HCT116 (cell line): ENCODE measurements around the gene RPL37A. TPM values are rescaled to one million over a fixed set of nuclear protein-coding genes. Genes with fewer than 3 reads are reported as not detected.

Experiments used
- ATAC-seq: fragments of 200-7000 bp; cut with Tn5 transposase; 2 replicates; pipeline ENCODE4 v1.9.1; 2020; ENCODE audit warnings: mild to moderate bottlenecking, moderate library complexity
- Bru-seq: library from RNA; stranded (reverse); fragments of 400-500 nt; gene quantifications from one replicate; lab custom pipeline; 2021; lab: Mats Ljungman, UMichigan
- BruChase-seq, 2 experiments: library from RNA; stranded (reverse); fragments of 400-500 nt; gene quantifications; one replicate each; lab custom pipeline; 2021; lab: Mats Ljungman, UMichigan
- BruUV-seq: library from RNA; stranded (reverse); fragments of 400-500 nt; replicated peaks from 2 replicates; lab custom pipeline; 2021; lab: Mats Ljungman, UMichigan
- CTCF ChIA-PET: fragments of 300-600 bp; sonication (Branson Sonifier 250); formaldehyde crosslinking; loops from one replicate; lab custom pipeline; 2021; ENCODE audit warnings: antibody characterized with exemption; lab: Charles Lee
- POLR2A ChIA-PET: fragments of 300-600, 350-600 bp; sonication (Branson Sonifier 250); formaldehyde crosslinking; loops from one replicate; lab custom pipeline; 2021; ENCODE audit warnings: antibody characterized with exemption; lab: Charles Lee
- RAD21 ChIA-PET, 2 experiments: fragments of 300-600 bp; sonication (Branson Sonifier 250); formaldehyde crosslinking; loops; one replicate each; lab custom pipeline; 2023; ENCODE audit warnings: low total read pairs in 2 of 2; ENCODE audit not compliant: uncharacterized antibody in 2 of 2, unreplicated experiment in 2 of 2, low non-redundant PET in 1 of 2; lab: Charles Lee
- DNase-seq: peaks from one replicate; pipeline ENCODE4 v3.0.0-alpha.2; 2010; ENCODE audit warnings: low read depth, low spot score
- H2AFZ ChIP-seq: fragments of 200-600 bp; shearing (Covaris generic), sonication (generic); 2 replicates; pipeline ENCODE4 v1.6.1; 2017; ENCODE audit warnings: low read depth, mixed run types, mixed read lengths, antibody characterized with exemption, low read length; ENCODE audit not compliant: poor library complexity, severe bottlenecking
- H3K27ac ChIP-seq: 2 replicates; pipeline ENCODE4 v1.5.1; 2012; ENCODE audit warnings: low read depth, low read length
- H3K27me3 ChIP-seq: fragments of 200-600 bp; sonication (generic); 2 replicates; pipeline ENCODE4 v1.6.1; 2016; ENCODE audit warnings: mixed run types, low read length, mixed read lengths; ENCODE audit not compliant: insufficient read depth
- H3K36me3 ChIP-seq, 2 experiments: fragments of 200-500 bp in 1 of 2; fragments of 200-600 bp in 1 of 2; sonication (Bioruptor generic) in 1 of 2; sonication (generic) in 1 of 2; 2 replicates each; pipeline versions ENCODE4 v1.5.1 to v1.6.1; 2014 to 2016; ENCODE audit warnings: low read length in 2 of 2, inconsistent platforms in 1 of 2, mixed read lengths in 1 of 2, mixed run types in 1 of 2; ENCODE audit not compliant: insufficient read depth in 2 of 2, control insufficient read depth in 1 of 2
- H3K4me1 ChIP-seq, 2 experiments: fragments of 200-600 bp in 1 of 2; sonication (generic) in 1 of 2; 2 replicates each; pipeline versions ENCODE4 v1.5.1 to v1.6.1; 2012 to 2017; ENCODE audit warnings: low read length in 2 of 2, inconsistent platforms in 1 of 2, mild to moderate bottlenecking in 1 of 2, mixed read lengths in 1 of 2, mixed run types in 1 of 2, moderate library complexity in 1 of 2; ENCODE audit not compliant: insufficient read depth in 2 of 2, control insufficient read depth in 1 of 2
- H3K4me2 ChIP-seq: fragments of 200-600 bp; sonication (generic); 2 replicates; pipeline ENCODE4 v1.6.1; 2017; ENCODE audit warnings: mixed run types, low read length, mixed read lengths
- H3K4me3 ChIP-seq, 2 experiments: fragments of 200-600 bp in 1 of 2; sonication (generic) in 1 of 2; replicated peaks in 1 of 2; 2 replicates each; pipeline ENCODE4 v1.5.1; 2011 to 2016; ENCODE audit warnings: low read length in 2 of 2, control low read depth in 1 of 2, low read depth in 1 of 2, mild to moderate bottlenecking in 1 of 2, mixed read lengths in 1 of 2, mixed run types in 1 of 2
- H3K79me2 ChIP-seq: fragments of 200-600 bp; sonication (generic); 2 replicates; pipeline ENCODE4 v1.6.1; 2017; ENCODE audit warnings: mild to moderate bottlenecking, mixed run types, low read length, moderate library complexity, mixed read lengths; ENCODE audit not compliant: insufficient read depth
- H3K9ac ChIP-seq: fragments of 200-600 bp; sonication (generic); 2 replicates; pipeline ENCODE4 v1.6.1; 2016; ENCODE audit warnings: low read length, mixed read lengths
- H3K9me2 ChIP-seq: fragments of 200-600 bp; sonication (generic), shearing (Covaris generic); 2 replicates; pipeline ENCODE4 v1.6.1; 2017; ENCODE audit warnings: mixed run types, mild to moderate bottlenecking, moderate library complexity; ENCODE audit not compliant: insufficient read depth
- H3K9me3 ChIP-seq, 2 experiments: fragments of 200-500 bp in 1 of 2; fragments of 200-600 bp in 1 of 2; sonication (Bioruptor generic) in 1 of 2; sonication (generic) in 1 of 2; 2 replicates each; pipeline ENCODE4 v1.6.1; 2014 to 2017; ENCODE audit warnings: low read length in 2 of 2, mixed read lengths in 2 of 2, inconsistent platforms in 1 of 2, low read depth in 1 of 2, mild to moderate bottlenecking in 1 of 2, mixed run types in 1 of 2, moderate library complexity in 1 of 2; ENCODE audit not compliant: control insufficient read depth in 1 of 2, insufficient read depth in 1 of 2
- H4K20me1 ChIP-seq: fragments of 200-600 bp; sonication (generic), shearing (Covaris generic); 2 replicates; pipeline ENCODE4 v1.6.1; 2017; ENCODE audit warnings: mixed run types, mild to moderate bottlenecking, moderate library complexity; ENCODE audit not compliant: insufficient read depth
- CBX3 ChIP-seq: IDR thresholded peaks from 2 replicates; pipeline ENCODE4 v1.6.1; 2012; ENCODE audit warnings: low read depth
- CTCF ChIP-seq, 3 experiments: fragments of 200-600 bp in 1 of 3; sonication (generic) in 1 of 3; IDR thresholded peaks in 2 of 3; conservative IDR thresholded peaks in 1 of 3; 2 replicates each; pipeline ENCODE4 v1.5.1; 2012 to 2017; ENCODE audit warnings: low read depth in 2 of 3, low read length in 2 of 3, antibody characterized with exemption in 1 of 3, borderline replicate concordance in 1 of 3, control low read depth in 1 of 3, mild to moderate bottlenecking in 1 of 3, mixed read lengths in 1 of 3, mixed run types in 1 of 3, moderate library complexity in 1 of 3; ENCODE audit not compliant: insufficient read depth in 1 of 3
- EGR1 ChIP-seq: IDR thresholded peaks from 2 replicates; pipeline ENCODE4 v1.6.1; 2012; ENCODE audit warnings: low read depth
- ELF1 ChIP-seq: IDR thresholded peaks from 2 replicates; pipeline ENCODE4 v1.6.1; 2012; ENCODE audit warnings: low read depth, borderline replicate concordance
- EZH2phosphoT487 ChIP-seq: fragments of 200-600 bp; IDR thresholded peaks from 2 replicates; pipeline ENCODE4 v1.6.1; 2018; ENCODE audit warnings: antibody characterized with exemption, borderline replicate concordance
- MAX ChIP-seq: IDR thresholded peaks from 2 replicates; pipeline ENCODE4 v1.6.1; 2012
- POLR2A ChIP-seq: IDR thresholded peaks from 2 replicates; pipeline ENCODE4 v1.7.0; 2011; ENCODE audit warnings: borderline replicate concordance; ENCODE audit not compliant: insufficient read depth, insufficient read length; ENCODE audit errors: extremely low read depth
- POLR2AphosphoS5 ChIP-seq: IDR thresholded peaks from 2 replicates; pipeline ENCODE4 v1.6.1; 2011; ENCODE audit warnings: mild to moderate bottlenecking, low read depth, low read length, moderate library complexity
- RAD21 ChIP-seq: IDR thresholded peaks from 2 replicates; pipeline ENCODE4 v1.6.1; 2012; ENCODE audit warnings: low read depth, mild to moderate bottlenecking
- SIN3A ChIP-seq: IDR thresholded peaks from 2 replicates; pipeline ENCODE4 v1.6.1; 2012; ENCODE audit warnings: low read depth
- SP1 ChIP-seq: IDR thresholded peaks from 2 replicates; pipeline ENCODE4 v1.6.1; 2012; ENCODE audit warnings: low read depth
- TCF7L2 ChIP-seq: IDR thresholded peaks from 2 replicates; pipeline ENCODE4 v1.7.0; 2011; ENCODE audit warnings: borderline replicate concordance, inconsistent platforms; ENCODE audit not compliant: insufficient read depth, insufficient read length; ENCODE audit errors: extremely low read depth
- YY1 ChIP-seq: IDR thresholded peaks from 2 replicates; pipeline ENCODE4 v1.6.1; 2011; ENCODE audit warnings: low read length, low read depth, moderate library complexity, mild to moderate bottlenecking; ENCODE audit not compliant: insufficient replicate concordance; ENCODE audit errors: extremely low read depth
- ZBTB33 ChIP-seq: IDR thresholded peaks from 2 replicates; pipeline ENCODE4 v1.6.1; 2011; ENCODE audit warnings: mild to moderate bottlenecking, low read length, moderate library complexity; ENCODE audit not compliant: insufficient replicate concordance; ENCODE audit errors: extremely low read depth
- ZFX ChIP-seq: fragments of 450-650 bp; IDR thresholded peaks from 2 replicates; pipeline ENCODE4 v1.6.1; 2017
- intact Hi-C: fragments of 100-400 bp; cut with micrococcal nuclease; formaldehyde crosslinking; loops from 2 replicates; pipeline ENCODE4 v1.10.0; 2022
- long read RNA-seq: library from polyadenylated mRNA; unstranded; transcript quantifications from one replicate; pipeline ENCODE4 v2.0.0, GENCODE V29; 2021; ENCODE audit not compliant: unreplicated experiment
- polyA plus RNA-seq: library from polyadenylated mRNA; unstranded; fragments of >200 nt; gene quantifications from 2 replicates; pipeline ENCODE4 v1.2.1, GENCODE V29; 2012; ENCODE audit warnings: missing spikeins
- total RNA-seq: library from RNA; stranded (reverse); gene quantifications from one replicate; pipeline ENCODE4 v1.2.1, GENCODE V29; 2021; ENCODE audit not compliant: unreplicated experiment

Gene RPL37A
- total RNA-seq (3,018 TPM), Bru-seq, nascent RNA (percentile 89 among the genes with signal in this experiment), BruChase-seq, experiment 1, labeled RNA remaining after a 6-hour chase (percentile 93 among the genes with signal in this experiment), BruChase-seq, experiment 2, labeled RNA remaining after a 2-hour chase (percentile 92 among the genes with signal in this experiment)
- 6,486 and 7,095 TPM in 2 replicates for polyA plus RNA-seq
- long read RNA-seq, transcript RPL37A-201 (3 exons, 742 nt): minor isoform, 76 of 842 reads
- long read RNA-seq, transcript RPL37A-210 (4 exons, 3,647 nt): major isoform, 312 of 842 reads
- long read RNA-seq, partial matches to known transcripts: 446 of 842 reads
- long read RNA-seq, other reads (novel, unspliced or antisense): 3 of 842 reads

GRCh38 chr2:216498379-216499352 lies at the start of gene RPL37A:
RPL37A (plus strand) TSS chr2:216498844; CDS start chr2:216498875, 31 bp downstream.
- Histone ChIP-seq H3K36me3 (peaks cover 43 to 47% of the 10 kb centered on the region in 2 experiments), H3K4me2 (peak within 1 kb of the TSS; percentile 82), H3K9me2 (no peaks in the 10 kb centered on the region), H3K27me3 (no peaks in the 10 kb centered on the region), H2AFZ (peak within 1 kb of the TSS; percentile 72), H3K27ac (peak within 1 kb of the TSS; percentile 87)
- BruUV-seq: TSS peak; percentile 55
- no peak for TF ChIP-seq TCF7L2
- TF ChIP-seq MAX: peak; percentile 93
- no peak for TF ChIP-seq EZH2phosphoT487
- peak; percentile 100 for TF ChIP-seq POLR2AphosphoS5
- peak; percentile 80 for TF ChIP-seq YY1
- TF ChIP-seq EGR1: no peak; the same call in 1 of the 2 replicates
- peak; percentile 45; the same call in 1 of the 2 replicates for TF ChIP-seq ELF1
- TF ChIP-seq SIN3A: peak; percentile 97
- TF ChIP-seq CTCF (IDR thresholded peaks at IDR 0.05 in 2 of 3, conservative IDR thresholded peaks at IDR 0.05 in 1 of 3; ENCODE audit: borderline replicate concordance in 1 of 3, insufficient read depth in 1 of 3, low read depth in 2 of 3, low read length in 2 of 3): no peak
- TF ChIP-seq ZFX: peak; percentile 99
- peak; percentile 98 for TF ChIP-seq POLR2A
- TF ChIP-seq ZBTB33: peak; percentile 70
- peak; percentile 35 for TF ChIP-seq SP1
- 0 out of 2 replicates have a peak, but pooled peaks have one; percentile 50 for TF ChIP-seq CBX3
- TF ChIP-seq RAD21: no peak
- TF ChIP-seq, all 23 proteins: peak for 10
- POLR2A ChIA-PET: interaction anchor here (0.9 to 1.7 kb wide), 18 partner anchors 9 to 391 kb away, joined by 3 to 18 read pairs (median 4); partner anchors contain the start of genes SMARCAL1 and XRCC5
- Histone ChIP-seq H3K4me3 (peak within 1 kb of the TSS; percentile 86 to 98), H3K79me2 (peaks cover 65% of the 10 kb centered on the region), H3K9me3 (no peaks in the 10 kb centered on the region), H3K9ac (peak within 1 kb of the TSS; percentile 95), H3K4me1 (peaks cover 4 to 29% of the 10 kb centered on the region in 2 experiments; a peak in 3 of 4 replicates), H4K20me1 (peaks cover 35% of the 10 kb centered on the region; the same call in 1 of the 2 replicates)
- intact Hi-C loops: loop anchor here (5.0 kb wide), 1 partner anchor 86 kb away; the partner anchor contains the start of gene SMARCAL1
- CTCF ChIA-PET: interaction anchor here (0.6 kb wide), 1 partner anchor 11 kb away, joined by 3 read pairs; no protein-coding TSS in a partner anchor
- RAD21 ChIA-PET: no interaction called here
- ATAC-seq (peak; percentile 90), DNase-seq (peak; percentile 94)
